Muscle of back (tissue), 11 donors: ENCODE results near the gene PTGER2. TPM values are rescaled to one million over a fixed set of nuclear protein-coding genes. Genes with fewer than 3 reads are reported as not detected.
A peak's percentile ranks its signal among the peaks of the same experiment; 100 is the strongest.

Experiments
- DNase-seq, 3 donors: peaks; one replicate each; pipeline versions ENCODE4 v3.0.0 to v3.0.0-alpha.2; 2013
- polyA plus RNA-seq, 10 donors: library from polyadenylated mRNA; unstranded; fragments of 120-200 nt; gene quantifications; one replicate each; pipeline ENCODE4 v1.2.1, GENCODE V29; 2013; ENCODE audit not compliant: insufficient read length in 10 of 10

Gene PTGER2
- polyA plus RNA-seq, 10 donors: 0.76 to 4.8 (median 0.99) TPM

GRCh38 chr14:52304248-52304904, 9.7 kb upstream of the PTGER2 start:
- DNase-seq: no peak

DNA sequence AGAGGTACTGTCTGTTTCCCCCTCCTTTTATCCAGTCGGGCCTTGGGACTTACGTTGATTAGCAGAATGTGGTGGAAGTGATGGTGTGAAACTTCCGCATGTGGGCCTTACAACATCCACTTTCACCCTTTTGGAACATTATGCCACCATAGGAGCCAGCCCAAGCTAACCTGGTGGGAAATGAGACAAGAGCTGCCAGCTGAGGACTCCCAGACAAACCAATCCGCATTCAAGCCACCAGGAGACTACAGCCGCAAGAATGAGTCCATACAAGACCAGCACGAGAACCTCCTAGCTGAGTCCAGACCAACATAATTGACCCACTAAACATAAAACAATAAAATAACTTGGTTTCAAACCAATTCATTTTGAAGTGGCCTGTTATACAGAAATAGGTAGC, 9.1 kb upstream of the PTGER2 start:
- no peak for DNase-seq

DNA sequence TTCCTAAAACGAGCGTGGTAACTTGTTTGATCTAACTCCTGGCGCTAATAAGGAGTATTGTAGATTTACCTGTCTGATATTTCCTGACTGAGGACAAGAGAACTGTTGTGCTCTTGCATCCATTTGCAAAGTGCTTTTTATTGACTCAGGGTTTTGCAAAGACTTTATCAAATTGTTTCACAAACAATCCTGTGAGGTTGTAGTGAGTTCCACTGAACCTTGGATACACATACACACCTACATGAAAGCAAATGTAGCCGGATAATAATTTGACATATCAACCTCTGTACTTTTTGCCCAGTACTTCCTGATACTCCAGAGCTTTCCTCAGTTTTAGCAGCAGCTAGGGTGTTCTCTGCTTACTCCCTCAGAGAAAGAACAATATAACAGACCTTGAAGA, 6.7 kb upstream of the PTGER2 start:
- no peak for DNase-seq

DNA sequence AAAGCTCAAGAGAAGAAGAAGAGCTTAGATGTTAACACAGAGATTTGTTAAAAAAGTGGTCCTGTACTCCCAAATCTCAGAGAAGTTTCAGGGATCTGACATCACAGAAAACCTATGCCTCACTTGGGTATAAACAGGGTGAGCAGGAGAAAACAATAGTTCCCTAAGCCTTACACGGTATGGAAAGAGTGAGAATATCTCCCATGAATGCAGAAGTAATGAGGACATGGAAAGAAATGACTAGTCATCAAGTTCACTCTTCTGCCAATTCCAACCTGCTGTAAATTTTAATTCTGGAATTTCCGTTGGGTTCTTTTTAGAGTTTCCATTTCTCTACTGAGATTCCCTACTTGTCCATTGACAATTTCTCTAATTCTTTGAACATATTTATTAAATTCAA, 6.2 kb upstream of the PTGER2 start:
- DNase-seq: peak in 2 of 3 donors; percentile 18 to 19

GRCh38 chr14:52310541-52310940, 3.6 kb upstream of the PTGER2 start:
- no peak for DNase-seq

DNA sequence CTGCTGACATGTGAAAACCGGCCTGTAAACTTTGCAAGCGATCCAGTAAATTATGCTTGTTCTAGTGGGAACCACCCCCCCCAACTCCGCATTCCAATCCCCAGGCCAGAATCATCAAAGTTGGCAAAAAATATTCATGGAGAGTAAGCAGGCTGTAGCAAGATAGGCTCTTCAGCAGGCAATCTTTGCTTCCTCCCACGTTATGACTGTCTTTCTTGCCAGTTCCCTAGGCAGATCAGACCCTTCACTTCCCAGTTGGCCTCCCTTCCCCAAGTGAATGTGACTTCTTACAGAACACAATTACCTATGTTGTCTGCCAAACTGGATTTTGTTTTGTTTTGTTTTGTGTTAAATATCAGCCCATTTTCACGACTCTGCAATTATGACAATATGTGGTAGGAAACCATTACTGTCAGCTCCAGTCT, 1.2 kb upstream of the PTGER2 start:
- DNase-seq: peak; percentile 8 to 54 (median 19)

DNA sequence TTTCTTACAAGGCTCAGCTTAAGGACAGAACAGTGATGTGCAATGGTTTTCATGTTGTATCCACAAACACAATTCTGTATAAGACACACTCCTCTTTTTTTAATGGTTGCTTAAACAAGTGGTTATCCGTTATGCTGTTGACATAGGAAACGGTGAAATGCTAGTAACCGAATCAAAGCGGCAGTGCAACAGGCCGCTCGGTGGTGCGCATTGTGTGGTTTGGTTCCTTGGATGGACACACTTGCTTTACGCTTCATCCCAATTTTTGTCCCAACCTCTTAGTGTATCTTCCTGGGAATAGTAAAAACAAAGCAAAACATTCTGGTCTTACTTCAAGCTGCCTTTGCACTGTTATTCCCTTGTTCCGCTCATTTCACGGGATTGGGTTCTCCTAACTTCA, 650 bp upstream of the PTGER2 start:
- DNase-seq: peak in 1 of 3 donors; percentile 16

DNA sequence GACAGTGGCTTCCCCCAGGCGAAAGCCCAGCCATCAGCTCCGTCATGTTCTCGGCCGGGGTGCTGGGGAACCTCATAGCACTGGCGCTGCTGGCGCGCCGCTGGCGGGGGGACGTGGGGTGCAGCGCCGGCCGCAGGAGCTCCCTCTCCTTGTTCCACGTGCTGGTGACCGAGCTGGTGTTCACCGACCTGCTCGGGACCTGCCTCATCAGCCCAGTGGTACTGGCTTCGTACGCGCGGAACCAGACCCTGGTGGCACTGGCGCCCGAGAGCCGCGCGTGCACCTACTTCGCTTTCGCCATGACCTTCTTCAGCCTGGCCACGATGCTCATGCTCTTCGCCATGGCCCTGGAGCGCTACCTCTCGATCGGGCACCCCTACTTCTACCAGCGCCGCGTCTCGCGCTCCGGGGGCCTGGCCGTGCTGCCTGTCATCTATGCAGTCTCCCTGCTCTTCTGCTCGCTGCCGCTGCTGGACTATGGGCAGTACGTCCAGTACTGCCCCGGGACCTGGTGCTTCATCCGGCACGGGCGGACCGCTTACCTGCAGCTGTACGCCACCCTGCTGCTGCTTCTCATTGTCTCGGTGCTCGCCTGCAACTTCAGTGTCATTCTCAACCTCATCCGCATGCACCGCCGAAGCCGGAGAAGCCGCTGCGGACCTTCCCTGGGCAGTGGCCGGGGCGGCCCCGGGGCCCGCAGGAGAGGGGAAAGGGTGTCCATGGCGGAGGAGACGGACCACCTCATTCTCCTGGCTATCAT, 663 bp downstream of the PTGER2 start:
- peak in 2 of 3 donors; percentile 14 to 70 for DNase-seq

- DNase-seq: peak in 1 of 3 donors; percentile 48
Measured at GRCh38 chr14:52315355-52315718, 1.2 kb downstream of the PTGER2 start.

GRCh38 chr14:52318062-52318461, 4.0 kb downstream of the PTGER2 start:
- DNase-seq: no peak

DNA sequence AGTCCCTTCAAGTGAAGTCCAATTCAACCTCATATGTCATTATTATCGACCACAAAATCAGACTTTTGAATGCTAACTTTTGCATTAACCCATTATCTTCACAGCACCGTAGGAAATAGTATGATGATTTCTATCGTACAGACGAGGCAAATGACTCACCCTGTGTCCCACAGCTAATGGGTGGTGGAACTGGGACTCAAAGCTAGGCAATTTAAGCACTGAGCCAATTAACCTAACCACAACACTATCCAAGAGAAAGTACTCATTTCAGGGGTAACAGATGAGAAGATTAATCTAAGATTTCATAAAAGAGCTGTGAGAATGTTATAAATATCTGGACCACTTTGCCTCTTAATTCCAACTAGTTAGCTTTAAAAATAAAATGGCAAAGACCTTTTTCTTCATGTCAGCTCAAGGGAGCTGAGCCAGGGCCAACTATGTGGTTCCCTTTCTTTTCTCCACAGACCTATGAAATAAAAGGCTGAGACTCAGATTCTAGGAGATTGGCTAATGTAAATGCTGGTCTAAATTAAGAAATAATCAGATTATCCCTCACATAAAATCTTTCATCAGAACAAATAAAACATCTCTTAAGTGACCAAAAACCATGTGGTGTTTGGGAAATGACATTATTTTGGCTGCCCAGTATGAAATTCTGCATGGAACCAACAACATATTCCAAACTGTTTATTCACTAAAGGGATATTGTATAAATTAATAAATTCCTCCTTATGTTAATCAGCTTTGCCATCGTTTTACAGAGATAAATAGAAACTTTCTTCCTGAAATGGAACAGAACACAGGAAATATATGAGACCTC, 4.9 kb downstream of the PTGER2 start:
- DNase-seq: no peak

- no peak for DNase-seq
Measured at GRCh38 chr14:52319919-52320318, 5.8 kb downstream of the PTGER2 start.

DNA sequence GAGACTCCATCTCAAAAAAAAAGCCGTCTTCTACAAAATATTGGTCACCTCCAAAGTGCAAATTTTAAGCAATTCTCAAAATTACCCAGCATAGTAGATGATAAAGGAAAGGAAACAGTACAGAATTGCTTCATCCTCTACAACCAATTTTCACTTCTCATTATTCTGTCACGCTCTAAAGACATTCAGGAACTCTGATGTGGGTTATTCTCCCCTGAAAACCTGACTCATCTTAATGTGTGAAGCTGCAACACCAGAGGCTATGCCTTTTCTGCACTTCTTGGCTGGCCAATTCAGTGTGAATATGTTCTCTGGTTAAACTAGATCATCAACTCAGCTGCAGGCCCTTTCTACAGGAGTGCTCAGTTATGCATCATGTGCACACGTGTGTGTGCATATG, 11.0 kb downstream of the PTGER2 start:
- DNase-seq: peak in 1 of 3 donors; percentile 31

DNA sequence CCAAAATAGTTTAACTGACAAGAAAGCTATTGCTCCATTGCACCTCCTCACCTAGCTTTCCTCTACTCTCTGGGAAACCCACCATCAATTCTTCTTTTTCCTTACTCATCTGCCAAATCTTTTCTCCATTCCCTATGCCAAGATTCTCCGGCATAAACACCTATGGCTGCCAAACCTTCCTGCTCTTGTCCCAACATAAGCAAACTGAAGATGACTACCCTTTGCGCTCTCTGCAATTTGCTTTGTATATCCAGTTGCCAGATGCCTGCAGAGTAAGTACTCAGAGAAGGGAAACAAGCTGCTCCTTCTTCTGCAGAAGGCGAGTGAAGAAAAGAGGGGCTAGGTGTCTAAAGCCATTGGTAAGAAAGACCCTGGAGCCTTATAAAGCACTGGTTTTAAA, 11.5 kb downstream of the PTGER2 start:
- peak in 2 of 3 donors; percentile 19 to 22 for DNase-seq

DNA sequence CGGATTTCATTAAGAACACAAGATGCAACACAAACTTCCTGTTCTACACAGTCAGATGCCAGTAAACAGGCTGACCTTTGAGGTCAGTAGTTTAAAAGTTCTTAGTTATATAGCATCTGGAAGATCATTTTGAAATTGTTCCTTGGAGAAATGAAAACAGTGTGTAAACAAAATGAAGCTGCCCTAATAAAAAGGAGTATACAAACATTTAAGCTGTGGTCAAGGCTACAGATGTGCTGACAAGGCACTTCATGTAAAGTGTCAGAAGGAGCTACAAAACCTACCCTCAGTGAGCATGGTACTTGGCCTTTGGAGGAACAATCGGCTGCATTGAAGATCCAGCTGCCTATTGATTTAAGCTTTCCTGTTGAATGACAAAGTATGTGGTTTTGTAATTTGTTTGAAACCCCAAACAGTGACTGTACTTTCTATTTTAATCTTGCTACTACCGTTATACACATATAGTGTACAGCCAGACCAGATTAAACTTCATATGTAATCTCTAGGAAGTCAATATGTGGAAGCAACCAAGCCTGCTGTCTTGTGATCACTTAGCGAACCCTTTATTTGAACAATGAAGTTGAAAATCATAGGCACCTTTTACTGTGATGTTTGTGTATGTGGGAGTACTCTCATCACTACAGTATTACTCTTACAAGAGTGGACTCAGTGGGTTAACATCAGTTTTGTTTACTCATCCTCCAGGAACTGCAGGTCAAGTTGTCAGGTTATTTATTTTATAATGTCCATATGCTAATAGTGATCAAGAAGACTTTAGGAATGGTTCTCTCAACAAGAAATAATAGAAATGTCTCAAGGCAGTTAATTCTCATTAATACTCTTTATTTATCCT, 13.5 kb downstream of the PTGER2 start:
- DNase-seq: peak in 2 of 3 donors; percentile 20 to 60

DNA sequence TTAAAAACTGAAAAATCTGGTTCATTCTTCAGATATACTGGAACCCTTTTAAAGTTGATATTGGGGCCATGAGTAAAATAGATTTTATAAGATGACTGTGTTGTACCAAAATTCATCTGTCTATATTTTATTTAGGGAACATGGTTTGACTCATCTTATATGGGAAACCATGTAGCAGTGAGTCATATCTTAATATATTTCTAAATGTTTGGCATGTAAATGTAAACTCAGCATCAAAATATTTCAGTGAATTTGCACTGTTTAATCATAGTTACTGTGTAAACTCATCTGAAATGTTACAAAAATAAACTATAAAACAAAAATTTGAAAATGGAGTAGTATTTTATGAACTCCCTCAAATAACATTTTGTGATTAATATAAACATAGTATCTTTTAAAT, 14.2 kb downstream of the PTGER2 start:
- DNase-seq: peak in 1 of 3 donors; percentile 58

DNA sequence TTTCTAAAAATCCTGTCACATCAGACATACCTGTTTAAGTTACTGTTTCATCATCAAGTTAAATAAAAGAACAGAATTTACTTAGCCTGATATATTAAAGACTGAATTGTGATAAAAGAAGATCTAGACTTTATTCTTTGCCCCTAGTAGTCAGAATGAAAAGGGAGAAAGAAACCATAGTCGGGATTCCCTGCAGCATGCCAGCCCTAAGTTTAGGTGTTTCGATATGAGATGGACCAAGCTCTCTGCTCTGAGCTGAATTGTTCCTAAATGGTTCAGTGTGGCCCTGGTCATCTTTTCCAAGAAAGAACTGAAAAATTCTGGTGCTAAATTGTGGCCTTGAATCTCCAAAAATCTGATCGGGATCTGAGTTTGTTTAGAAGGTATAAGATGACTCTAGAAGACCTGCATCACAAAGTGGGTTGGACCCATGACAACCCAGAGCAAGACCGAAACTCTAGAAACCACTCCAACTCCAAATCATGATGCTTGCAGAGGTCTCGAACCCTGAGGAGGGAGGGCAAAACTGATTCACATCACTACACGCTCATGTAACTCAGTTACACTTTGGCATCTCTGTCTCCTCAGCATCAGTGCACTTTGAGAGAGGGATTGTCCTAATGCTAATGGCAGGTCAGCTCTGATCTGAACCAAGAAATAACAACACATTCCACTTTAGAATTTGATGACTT, 15.7 kb downstream of the PTGER2 start:
- no peak for DNase-seq

- no peak for DNase-seq
Measured at GRCh38 chr14:52332269-52332668, 18.2 kb downstream of the PTGER2 start.

DNA sequence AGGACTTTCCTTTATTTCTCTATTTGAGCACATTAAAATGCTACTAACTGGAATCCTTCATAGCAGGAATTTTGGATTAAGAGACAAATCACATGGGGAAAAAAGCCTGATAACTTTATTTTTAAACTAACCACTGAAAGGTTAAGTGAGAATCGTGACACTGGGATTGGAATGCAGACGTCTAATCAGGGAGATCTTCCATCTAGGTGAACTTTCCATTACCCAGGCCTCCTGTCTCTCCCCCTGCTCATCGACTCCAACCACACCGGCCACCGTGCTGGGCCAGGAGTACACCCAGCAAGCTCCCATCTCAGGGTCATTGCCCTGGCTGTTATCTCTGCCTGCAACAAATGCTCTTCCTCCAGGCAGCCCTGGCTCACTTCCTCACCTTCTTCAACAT, 19.0 kb downstream of the PTGER2 start:
- no peak for DNase-seq

GRCh38 chr14:52333823-52334657, 19.9 kb downstream of the PTGER2 start:
- DNase-seq: no peak
